NCI-H82 (cell line): ENCODE data around the gene ATRX.
"Not testable (repeated sequence)": the region's sequence is repeated elsewhere in the genome, so short reads cannot be mapped to it uniquely, and the experiment has no call there.

Experiments used
- DNase-seq: peaks from one replicate; lab custom pipeline; 2025; lab: John Stamatoyannopoulos, UW

ATRX gene

DNA sequence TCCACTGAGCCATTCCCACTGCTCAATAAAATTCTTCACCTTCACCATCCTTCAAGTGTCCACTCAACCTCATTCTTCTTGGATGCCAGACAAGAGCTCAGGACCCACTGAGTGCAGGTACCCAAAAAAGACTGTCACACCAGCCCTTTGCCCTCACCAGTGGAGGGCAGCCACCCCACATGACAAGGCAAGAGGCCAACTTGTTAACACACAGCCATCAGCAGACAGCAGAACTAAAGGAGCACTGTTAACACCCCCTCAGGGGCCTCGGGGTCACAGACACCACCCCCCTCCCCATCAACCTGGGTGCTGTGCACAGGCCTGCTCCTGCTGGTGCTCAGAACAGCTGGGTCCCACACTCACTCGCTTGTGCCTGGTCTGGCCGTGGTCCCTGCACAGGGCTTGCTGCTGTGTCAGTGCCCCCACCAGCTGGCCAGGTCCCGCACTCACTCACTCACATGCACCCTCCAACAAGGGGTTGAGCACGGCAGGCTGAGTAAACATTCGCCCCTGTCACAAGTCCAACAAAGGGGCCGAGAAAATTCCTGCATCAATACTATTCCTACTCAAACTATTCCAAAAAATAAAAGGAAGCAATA, 54.1 kb downstream of the ATRX start:
- DNase-seq, result no peak

DNA sequence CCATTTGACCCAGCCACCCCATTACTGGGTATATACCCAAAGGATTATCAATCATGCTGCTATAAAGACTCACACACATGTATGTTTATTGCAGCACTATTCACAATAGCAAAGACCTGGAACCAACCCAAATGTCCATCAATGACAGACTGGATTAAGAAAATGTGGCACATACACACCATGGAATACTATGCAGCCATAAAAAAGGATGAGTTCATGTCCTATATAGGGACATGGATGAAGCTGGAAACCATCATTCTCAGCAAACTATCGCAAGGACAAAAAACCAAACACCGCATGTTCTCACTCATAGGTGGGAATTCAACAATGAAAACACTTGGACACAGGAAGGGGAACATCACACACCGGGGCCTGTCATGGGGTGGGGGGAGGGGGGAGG, 59.9 kb downstream of the ATRX start:
- not testable (repeated sequence) for DNase-seq

GRCh38 chrX:77723681-77724080, 62.3 kb downstream of the ATRX start:
- DNase-seq, result no peak

DNA sequence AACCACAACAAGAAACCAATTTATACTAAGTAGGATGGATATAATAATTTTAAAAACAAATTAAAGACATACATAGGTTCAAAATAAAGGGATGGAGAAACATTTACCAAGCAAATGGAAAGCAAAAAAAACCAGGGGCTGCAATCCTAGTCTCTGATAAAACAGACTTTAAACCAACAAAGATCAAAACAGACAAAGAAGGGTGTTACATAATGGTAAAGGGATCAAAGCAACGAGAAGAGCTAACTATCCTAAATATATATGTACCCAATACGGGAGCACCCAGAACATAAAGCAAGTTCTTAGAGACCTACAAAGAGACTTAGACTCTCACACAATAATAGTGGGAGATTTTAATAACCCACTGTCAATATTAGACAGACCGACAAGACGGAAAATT, 66.6 kb downstream of the ATRX start:
- DNase-seq, result no peak

DNA sequence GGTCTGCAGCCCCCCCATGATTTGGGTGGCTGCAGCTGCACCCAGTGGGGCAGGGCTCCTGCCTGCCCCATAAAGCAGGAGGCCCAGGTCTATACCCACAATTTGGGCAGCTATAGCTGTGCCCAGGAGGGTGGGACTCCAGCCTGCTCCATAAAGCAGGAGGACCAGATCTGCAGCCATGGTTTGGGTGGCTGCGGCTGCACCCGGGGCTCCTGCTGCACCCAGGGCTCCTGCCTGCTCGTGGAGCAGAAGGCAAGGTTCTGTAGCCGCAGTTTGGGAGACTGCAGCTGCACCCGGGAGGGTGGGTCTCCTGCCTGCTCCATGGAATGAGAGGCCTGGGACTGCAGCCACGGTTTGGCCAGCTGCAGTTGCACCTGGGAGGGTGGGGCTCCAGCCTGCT, 81.1 kb downstream of the ATRX start:
- no peak for DNase-seq

DNA sequence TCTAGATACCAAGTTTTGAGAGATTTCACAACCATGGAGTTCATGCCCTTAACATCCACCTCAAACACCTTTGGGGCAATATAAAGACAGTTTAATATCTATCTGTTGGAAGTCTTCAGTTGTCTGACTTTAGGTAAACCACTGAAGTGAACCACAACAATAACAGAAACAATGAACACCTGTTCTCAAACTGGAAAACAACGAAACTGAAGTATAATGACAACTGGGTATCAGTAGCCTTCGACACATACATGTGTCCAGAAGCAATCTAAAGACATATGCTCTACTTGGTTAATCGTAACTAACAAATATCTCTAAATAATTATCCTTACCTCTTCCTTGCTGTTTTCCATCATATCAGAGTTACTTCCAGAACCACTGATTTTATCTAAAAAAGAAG, 87.8 kb downstream of the ATRX start:
- no peak for DNase-seq

DNA sequence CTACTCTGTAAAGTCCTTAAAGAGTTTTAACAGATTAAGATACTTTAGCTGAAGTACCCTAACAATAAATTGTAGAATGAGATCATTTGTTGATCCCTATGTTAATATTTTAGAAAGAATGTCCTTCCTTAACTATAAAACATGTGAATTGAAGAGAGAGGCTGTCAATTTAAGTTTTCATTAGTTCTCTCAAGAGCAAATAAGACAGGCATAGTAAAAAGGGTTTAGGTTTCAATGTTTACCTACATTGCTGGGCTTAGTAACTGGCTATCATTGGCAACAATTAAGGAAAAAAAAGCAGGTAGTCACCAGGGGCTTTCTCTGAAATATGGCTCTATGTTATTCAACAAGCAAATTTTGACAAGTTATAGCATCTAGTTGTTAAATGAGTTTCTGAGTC, 91.5 kb downstream of the ATRX start:
- DNase-seq, result no peak

- no peak for DNase-seq
Measured at GRCh38 chrX:77693594-77693993, 92.4 kb downstream of the ATRX start.

DNA sequence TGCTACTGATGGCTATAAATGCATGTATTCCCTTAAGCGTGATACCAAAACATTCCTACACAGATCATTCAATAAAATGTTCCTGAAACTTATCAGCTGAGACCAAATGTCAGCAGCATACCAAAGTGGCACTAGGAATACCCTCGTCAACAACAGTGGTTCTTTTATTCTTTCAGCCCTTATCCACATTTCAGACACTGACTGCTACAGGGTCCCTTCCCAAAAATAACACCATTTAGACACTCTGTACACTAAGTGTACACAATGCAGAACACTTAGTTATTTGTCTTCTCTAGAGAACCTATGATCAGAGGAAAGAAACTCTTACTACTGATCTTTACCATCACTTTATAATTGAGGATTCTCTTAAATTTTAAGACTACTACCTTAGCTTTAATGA, 94.1 kb downstream of the ATRX start:
- DNase-seq, result no peak

DNA sequence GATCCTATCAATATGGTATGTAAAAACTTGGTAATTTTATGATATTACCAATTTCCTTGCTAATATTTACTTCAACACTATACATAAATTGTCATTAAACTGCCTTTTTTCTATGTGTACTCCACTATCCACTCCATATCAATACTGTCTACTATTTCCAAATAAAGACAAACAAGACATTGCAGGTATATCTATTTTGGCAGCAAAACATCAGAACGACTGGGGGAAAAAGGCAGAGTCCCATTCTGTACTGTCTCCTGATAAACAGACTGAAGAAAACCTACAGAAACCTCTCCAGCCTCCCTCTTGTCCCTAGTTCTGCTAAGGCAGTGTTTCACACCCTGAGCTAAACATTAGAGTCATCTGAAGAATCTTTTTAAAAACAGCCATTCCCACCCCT, 96.6 kb downstream of the ATRX start:
- DNase-seq, result no peak

GRCh38 chrX:77685683-77686082, 100.3 kb downstream of the ATRX start:
- not testable (repeated sequence) for DNase-seq

DNA sequence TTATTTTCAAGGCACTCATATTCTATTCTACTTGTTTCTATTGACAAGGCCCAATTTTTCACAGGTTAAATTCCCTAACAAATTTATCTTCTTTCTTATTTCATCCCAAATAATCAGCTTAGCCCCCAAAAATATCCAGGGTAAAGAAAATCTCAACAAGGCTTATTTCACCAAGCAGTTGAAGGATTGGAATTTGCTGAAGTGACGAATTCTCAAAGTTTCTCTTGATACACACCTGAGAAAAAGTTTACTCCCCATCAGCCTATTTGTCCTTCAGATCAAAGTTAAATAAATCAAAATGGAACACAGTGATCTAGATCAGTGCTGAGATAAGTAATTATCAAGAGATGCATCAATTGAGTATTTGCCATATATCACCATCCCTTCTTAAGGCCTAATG, 106.9 kb downstream of the ATRX start:
- no peak for DNase-seq

DNA sequence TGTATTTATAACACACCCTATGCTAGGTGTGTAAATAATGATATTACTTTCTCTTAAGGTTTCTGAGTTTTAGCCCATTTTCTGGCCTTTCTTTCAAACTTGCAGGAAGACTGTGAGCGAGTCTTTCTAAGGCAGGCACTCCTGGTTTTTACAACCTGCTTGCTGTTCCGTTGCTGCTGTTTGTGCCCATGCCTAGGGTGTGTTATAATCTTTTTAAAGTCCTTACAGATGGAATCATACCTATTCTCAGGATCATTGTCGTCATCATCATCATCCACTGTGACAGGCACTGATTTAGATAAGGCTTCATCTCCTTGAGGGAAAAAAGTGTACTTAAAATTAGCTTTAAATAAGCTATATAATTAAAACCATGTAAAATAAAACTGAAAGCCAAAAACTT, 110.0 kb downstream of the ATRX start:
- no peak for DNase-seq

- DNase-seq, result no peak
Measured at GRCh38 chrX:77668391-77669237, 117.4 kb downstream of the ATRX start.

DNA sequence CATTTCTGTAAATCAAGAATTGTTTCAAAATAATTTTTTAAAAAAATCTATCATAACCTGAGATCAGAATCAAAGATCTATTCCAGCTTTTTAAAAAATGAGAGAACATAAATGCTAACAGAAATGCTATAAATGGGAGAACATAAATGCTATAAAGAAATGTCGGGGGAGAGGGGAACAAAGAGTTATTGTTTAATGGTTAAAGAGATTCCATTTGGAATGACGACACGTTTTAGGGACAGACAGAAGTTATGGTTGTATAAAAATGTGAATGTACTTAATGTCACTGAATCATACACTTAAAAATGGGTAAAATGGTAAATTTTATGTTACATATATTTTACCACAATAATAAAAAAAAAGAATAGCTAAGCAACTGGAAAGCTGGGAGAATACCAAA, 127.1 kb downstream of the ATRX start:
- no peak for DNase-seq

DNA sequence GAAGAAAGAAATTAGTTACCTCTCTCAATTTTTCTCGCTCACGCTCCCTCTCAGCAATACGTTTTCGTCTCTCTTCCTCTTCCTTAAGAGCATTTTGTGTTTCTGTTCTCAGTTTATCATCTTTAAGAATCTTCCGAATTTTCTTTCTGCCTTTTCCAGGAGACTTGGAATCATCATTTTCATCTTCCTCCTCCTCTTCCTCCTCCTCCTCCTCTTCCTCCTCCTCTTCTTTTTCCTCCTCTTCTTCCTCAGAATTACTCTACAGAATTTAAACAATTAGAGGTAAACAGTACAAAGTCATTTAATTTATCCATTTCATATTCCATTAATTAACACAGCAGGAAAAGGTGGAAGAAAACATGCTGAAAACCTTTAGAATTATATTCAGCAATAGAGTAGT, 133.9 kb downstream of the ATRX start:
- DNase-seq, result no peak

GRCh38 chrX:77640702-77641101, 145.3 kb downstream of the ATRX start:
- DNase-seq, result no peak

DNA sequence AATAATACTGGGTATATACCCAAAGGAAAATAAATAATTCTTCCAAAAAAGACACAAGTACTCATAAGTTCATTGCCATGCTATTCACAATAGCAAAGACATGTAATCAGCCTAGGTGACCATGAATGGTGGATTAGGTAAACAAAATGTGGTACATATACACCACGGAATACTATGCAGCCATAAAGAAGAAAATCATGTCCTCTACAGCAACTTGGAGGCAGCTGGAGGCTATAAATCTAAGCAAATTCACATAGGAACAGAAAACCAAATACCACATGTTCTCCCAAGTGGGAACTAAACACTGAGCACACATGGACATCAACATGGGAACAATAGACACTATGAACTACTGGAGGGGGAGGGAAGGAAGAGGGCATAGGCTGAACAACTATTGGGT, 146.2 kb downstream of the ATRX start:
- DNase-seq, result no peak

DNA sequence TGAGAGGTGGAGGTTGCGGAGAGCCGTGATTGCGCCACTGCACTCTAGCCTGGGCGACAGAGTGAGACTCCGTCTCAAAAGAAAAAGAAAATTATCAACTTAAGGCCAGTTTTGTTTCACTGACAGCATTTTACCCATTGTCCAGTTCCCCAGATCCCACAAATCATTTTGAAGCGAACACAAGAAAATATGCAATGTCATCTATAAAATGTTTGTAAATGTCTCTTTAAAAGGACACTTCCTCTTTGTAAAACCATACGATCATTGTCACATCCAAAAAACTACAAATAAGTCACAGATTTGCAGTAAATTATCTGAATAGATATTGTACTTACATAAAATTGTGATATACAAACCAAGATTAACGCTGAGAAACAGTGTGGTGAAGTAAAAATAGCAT, 147.6 kb downstream of the ATRX start:
- no peak for DNase-seq

DNA sequence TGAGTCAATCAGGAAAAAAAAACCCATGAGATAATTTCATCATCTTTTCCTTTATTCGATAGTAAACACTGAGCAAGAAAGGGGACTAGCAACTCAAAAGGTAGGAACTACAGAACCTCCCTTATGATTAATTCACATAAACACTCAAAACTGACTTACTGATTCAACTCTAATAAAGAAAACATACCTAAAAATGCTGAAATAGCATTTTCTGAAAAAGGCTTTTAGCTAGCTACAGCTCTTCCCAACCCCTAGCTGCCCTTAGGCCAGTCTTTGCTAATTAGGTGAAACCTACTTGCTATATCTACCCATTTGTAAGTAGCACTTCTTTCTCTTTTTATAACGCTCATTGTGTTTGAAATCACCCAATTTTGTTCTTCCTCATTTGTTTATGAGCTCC, 150.6 kb downstream of the ATRX start:
- DNase-seq, result no peak

DNA sequence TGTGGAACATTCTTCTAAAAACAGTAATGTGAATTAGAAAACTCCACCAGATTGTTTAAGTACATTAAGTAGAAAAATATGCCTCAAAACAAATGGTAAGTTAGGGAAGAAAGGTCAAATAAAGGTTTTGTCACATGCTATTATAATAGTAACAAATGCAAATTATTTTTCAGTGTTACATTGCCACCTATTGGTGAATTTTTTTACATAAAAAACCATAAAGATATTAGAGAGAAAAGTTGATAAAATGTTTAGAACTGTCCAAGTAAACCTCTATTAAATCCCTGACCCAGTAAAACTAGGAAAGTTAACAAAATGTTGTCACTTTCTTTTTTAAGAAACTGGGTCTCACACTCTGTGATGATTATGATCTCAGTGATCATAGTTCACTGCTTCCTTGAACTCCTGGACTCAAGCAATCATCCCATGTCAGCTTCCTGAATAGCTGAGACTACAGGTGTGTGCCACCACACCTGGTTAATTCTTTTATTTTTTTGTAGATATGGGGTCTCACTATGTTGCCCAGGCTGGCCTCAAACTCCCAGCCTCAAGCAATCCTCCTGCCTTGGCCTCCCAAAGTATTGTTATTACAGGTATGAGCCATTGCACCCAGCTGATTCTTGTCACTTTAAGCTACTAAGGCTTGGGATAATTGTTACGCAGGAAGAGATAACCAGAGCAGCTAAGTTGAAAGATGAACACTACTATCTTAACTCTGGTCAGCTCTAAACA, 157.6 kb downstream of the ATRX start:
- DNase-seq, result no peak

- DNase-seq, result no peak
Measured at GRCh38 chrX:77622672-77623071, 163.3 kb downstream of the ATRX start.

DNA sequence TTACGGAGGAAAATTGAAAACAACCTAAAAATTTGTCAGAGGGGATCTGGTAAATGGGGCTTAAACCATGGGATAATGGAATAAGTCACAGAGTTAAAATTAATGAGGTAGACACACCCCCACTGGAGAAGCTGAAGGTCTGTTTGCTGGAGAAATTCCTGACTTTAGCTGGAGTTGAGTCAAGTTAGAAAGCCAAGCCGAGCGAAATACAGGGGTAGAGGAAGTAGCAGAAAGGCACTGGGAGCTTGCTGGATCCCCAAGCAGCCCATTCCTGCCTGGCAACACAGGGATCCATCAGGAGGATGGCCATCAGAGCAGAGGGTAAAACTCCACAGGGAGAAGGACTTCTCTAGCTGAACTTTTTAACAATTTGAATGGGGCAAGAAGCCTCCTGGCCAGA, 163.8 kb downstream of the ATRX start:
- DNase-seq, result no peak
